Breast epithelium (tissue), 3 donors: Measurements from ENCODE around the gene COL4A5.

Source experiments
- CTCF ChIP-seq, 3 donors: fragments of 450-650 bp; IDR thresholded peaks; one replicate each; pipeline ENCODE4 v1.5.1; 2016 to 2017; ENCODE audit warnings: antibody characterized with exemption in 3 of 3, mild to moderate bottlenecking in 3 of 3, moderate library complexity in 3 of 3
- POLR2A ChIP-seq: fragments of 450-650 bp; IDR thresholded peaks from one replicate; pipeline ENCODE4 v1.6.1; 2016; ENCODE audit warnings: antibody characterized with exemption, mild to moderate bottlenecking, moderate library complexity
- POLR2AphosphoS5 ChIP-seq, 3 donors: sonication (generic); formaldehyde crosslinking; IDR thresholded peaks; one replicate each; pipeline ENCODE4 v1.6.1; 2017; ENCODE audit warnings: antibody characterized with exemption in 3 of 3

GRCh38 chrX:108704839-108705238 lies 265.2 kb downstream of the COL4A5 start:
- TF ChIP-seq CTCF (IDR thresholded peaks at IDR 0.05): no peak
- no peak for TF ChIP-seq POLR2A
- TF ChIP-seq POLR2AphosphoS5 (IDR thresholded peaks at IDR 0.05): no peak
